ENCODE measurements around the gene TMEM33. TPM values are rescaled to one million over a fixed set of nuclear protein-coding genes. Genes with fewer than 3 reads are reported as not detected.
A peak's percentile ranks its signal among the peaks of the same experiment; 100 is the strongest.

TMEM33 gene
- polyA plus RNA-seq, 2 of the 4 experiments (the other 2 are of a cell fraction): 29.0 to 73.4 TPM

- POLR2A ChIA-PET: interaction anchor here (0.9 to 1.0 kb wide), 2 partner anchors 11 to 55 kb away, joined by 3 to 5 read pairs; partner anchors contain the start of gene TMEM33
- DNase-seq (ENCODE audit: low read depth in 1 of 2, low spot score in 1 of 2) (peak in 1 of 2 experiments; percentile 3), FAIRE-seq (no peak), ATAC-seq (peak; percentile 17 to 42; a peak in 3 of 6 replicates)
- H3K4me3 ChIP-seq: peak overlapping the region; percentile 86
- H3K9me3 ChIP-seq: no peaks in the 10 kb centered on the region
- H3K4me1 ChIP-seq: peaks cover 22% of the 10 kb centered on the region
- H3K4me2 ChIP-seq: peak overlapping the region; percentile 96
- no peak for TF ChIP-seq SREBF2 (IDR thresholded peaks at IDR 0.05)
- TF ChIP-seq TFCP2L1 (CRISPR knock-in tag; IDR thresholded peaks at IDR 0.05): no peak
- no peak for TF ChIP-seq ATOH8 (CRISPR knock-in tag; IDR thresholded peaks at IDR 0.05; ENCODE audit: low read depth)
- no peak for TF ChIP-seq CBX2 (IDR thresholded peaks at IDR 0.05; ENCODE audit: borderline replicate concordance, low read depth)
- TF ChIP-seq BHLHE40 (IDR thresholded peaks at IDR 0.05; ENCODE audit: low read depth, low read length): no peak
- no peak for TF ChIP-seq MYC (IDR thresholded peaks at IDR 0.05; ENCODE audit: borderline replicate concordance, low read length)
- CTCF ChIA-PET: interaction anchor here (0.9 to 1.6 kb wide), 3 partner anchors 11 to 293 kb away, joined by 3 to 4 read pairs (median 3); no protein-coding TSS in a partner anchor
- peak overlapping the region; percentile 88 to 92 for H3K27ac ChIP-seq
- 3% methylated on average over 12 of the region's 12 CpGs for WGBS (ENCODE audit: missing lambda C conversion rate)
Observed at GRCh38 chr4:41989994-41990364, 54.8 kb downstream of the TMEM33 start.

DNA sequence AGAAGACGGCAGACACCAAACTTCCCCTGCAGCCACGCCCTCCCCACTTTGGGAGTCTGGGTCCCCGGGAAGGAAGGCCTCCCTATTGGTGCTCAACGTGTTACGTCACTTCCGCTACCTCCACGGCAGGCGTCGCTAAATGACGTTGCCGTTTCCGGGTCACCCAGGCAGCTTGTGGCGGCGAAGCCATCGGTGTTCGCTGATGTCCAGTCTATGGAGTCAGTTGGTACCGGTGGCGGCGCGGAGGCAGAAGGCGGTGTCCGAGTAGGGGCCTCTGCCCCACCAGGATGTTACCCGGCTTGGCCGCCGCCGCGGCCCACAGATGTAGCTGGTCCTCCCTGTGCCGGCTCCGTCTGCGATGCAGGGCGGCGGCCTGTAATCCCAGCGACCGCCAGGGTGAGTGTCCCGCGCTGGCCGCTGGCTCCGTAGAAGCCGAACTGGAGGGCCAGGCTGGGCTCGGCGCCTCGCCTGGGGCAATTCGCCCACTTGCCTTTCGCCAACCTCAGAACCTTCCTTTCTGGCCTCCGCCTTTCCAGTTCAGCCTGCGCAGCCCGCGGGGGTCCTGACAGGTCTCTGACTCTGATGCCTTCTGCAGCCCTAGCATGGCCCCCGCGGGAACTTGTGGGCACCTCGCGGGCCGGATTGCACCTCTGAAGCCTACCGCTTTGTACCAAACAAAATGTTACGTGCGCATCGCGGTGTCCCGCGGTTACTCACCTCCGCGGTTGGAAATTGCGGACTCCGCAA lies 55.3 kb downstream of the TMEM33 start, which contains the start of gene SLC30A9:
SLC30A9 (plus strand) TSS at position 166 of the 747 bp plus-strand sequence; CDS start at position 288, 122 bp downstream.
- Histone ChIP-seq H3K27ac (peak within 1 kb of the TSS; percentile 88 to 92), H3K4me1 (peaks cover 22% of the 10 kb centered on the region), H3K4me3 (peak within 1 kb of the TSS; percentile 86), H3K4me2 (peak within 1 kb of the TSS; percentile 96), H3K9me3 (no peaks in the 10 kb centered on the region)
- whole genome bisulfite sequencing (ENCODE audit: missing lambda C conversion rate): 4% methylated on average over 30 of the region's 64 CpGs
- TF ChIP-seq PHF8 (IDR thresholded peaks at IDR 0.05; ENCODE audit: borderline replicate concordance, low read depth): peak; percentile 65; the same call in 1 of the 2 replicates
- no peak for TF ChIP-seq JUNB (IDR thresholded peaks at IDR 0.05)
- TF ChIP-seq FOSL2 (IDR thresholded peaks at IDR 0.05): no peak
- no peak for TF ChIP-seq FOSL2 (CRISPR knock-in tag; IDR thresholded peaks at IDR 0.05)
- TF ChIP-seq TFCP2L1 (CRISPR knock-in tag; IDR thresholded peaks at IDR 0.05): no peak
- TF ChIP-seq RFX5 (IDR thresholded peaks at IDR 0.05): peak; percentile 49; the same call in 1 of the 2 replicates
- no peak for TF ChIP-seq RAD21 (conservative IDR thresholded peaks at IDR 0.05 in 1 of 2, IDR thresholded peaks at IDR 0.05 in 1 of 2)
- TF ChIP-seq POLR2A (IDR thresholded peaks at IDR 0.05; ENCODE audit: low read length): peak; percentile 82
- no peak for TF ChIP-seq TP53 (CRISPR knock-in tag; IDR thresholded peaks at IDR 0.05)
- TF ChIP-seq ZC3H11A (IDR thresholded peaks at IDR 0.05): no peak
- TF ChIP-seq ATOH8 (CRISPR knock-in tag; IDR thresholded peaks at IDR 0.05; ENCODE audit: low read depth): no peak
- TF ChIP-seq MYC (IDR thresholded peaks at IDR 0.05; ENCODE audit: borderline replicate concordance, low read length): no peak
- TF ChIP-seq EHF (CRISPR knock-in tag; IDR thresholded peaks at IDR 0.05): no peak
- TF ChIP-seq HOXB13 (CRISPR knock-in tag; IDR thresholded peaks at IDR 0.05; ENCODE audit: low read depth): no peak
- no peak for TF ChIP-seq SREBF2 (IDR thresholded peaks at IDR 0.05)
- TF ChIP-seq, protein P1, sequence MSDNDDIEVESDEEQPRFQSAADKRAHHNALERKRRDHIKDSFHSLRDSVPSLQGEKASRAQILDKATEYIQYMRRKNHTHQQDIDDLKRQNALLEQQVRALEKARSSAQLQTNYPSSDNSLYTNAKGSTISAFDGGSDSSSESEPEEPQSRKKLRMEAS (IDR thresholded peaks at IDR 0.05): peak; percentile 63; the same call in 1 of the 2 replicates
- peak; percentile 38 to 76; a peak in 3 of 5 replicates for TF ChIP-seq JUN (IDR thresholded peaks at IDR 0.05)
- no peak for TF ChIP-seq MAFK (IDR thresholded peaks at IDR 0.05; ENCODE audit: partially characterized antibody)
- no peak for TF ChIP-seq MAZ (IDR thresholded peaks at IDR 0.05; ENCODE audit: borderline replicate concordance, low read depth, low read length)
- no peak for TF ChIP-seq HES2 (IDR thresholded peaks at IDR 0.05)
- TF ChIP-seq HOXA7 (CRISPR knock-in tag; IDR thresholded peaks at IDR 0.05): no peak
- no peak for TF ChIP-seq ZSCAN20 (CRISPR knock-in tag; IDR thresholded peaks at IDR 0.05)
- TF ChIP-seq GATA3 (IDR thresholded peaks at IDR 0.05; ENCODE audit: borderline replicate concordance): no peak
- TF ChIP-seq, protein P2, sequence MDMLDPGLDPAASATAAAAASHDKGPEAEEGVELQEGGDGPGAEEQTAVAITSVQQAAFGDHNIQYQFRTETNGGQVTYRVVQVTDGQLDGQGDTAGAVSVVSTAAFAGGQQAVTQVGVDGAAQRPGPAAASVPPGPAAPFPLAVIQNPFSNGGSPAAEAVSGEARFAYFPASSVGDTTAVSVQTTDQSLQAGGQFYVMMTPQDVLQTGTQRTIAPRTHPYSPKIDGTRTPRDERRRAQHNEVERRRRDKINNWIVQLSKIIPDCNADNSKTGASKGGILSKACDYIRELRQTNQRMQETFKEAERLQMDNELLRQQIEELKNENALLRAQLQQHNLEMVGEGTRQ (IDR thresholded peaks at IDR 0.05): no peak
- TF ChIP-seq, protein P3, sequence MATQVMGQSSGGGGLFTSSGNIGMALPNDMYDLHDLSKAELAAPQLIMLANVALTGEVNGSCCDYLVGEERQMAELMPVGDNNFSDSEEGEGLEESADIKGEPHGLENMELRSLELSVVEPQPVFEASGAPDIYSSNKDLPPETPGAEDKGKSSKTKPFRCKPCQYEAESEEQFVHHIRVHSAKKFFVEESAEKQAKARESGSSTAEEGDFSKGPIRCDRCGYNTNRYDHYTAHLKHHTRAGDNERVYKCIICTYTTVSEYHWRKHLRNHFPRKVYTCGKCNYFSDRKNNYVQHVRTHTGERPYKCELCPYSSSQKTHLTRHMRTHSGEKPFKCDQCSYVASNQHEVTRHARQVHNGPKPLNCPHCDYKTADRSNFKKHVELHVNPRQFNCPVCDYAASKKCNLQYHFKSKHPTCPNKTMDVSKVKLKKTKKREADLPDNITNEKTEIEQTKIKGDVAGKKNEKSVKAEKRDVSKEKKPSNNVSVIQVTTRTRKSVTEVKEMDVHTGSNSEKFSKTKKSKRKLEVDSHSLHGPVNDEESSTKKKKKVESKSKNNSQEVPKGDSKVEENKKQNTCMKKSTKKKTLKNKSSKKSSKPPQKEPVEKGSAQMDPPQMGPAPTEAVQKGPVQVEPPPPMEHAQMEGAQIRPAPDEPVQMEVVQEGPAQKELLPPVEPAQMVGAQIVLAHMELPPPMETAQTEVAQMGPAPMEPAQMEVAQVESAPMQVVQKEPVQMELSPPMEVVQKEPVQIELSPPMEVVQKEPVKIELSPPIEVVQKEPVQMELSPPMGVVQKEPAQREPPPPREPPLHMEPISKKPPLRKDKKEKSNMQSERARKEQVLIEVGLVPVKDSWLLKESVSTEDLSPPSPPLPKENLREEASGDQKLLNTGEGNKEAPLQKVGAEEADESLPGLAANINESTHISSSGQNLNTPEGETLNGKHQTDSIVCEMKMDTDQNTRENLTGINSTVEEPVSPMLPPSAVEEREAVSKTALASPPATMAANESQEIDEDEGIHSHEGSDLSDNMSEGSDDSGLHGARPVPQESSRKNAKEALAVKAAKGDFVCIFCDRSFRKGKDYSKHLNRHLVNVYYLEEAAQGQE (IDR thresholded peaks at IDR 0.05): no peak
- CTCF ChIA-PET: interaction anchor here (0.9 to 1.6 kb wide), 3 partner anchors 11 to 292 kb away, joined by 3 to 4 read pairs (median 3); no protein-coding TSS in a partner anchor
- DNase-seq (ENCODE audit: low read depth in 1 of 2, low spot score in 1 of 2): peak; percentile 93 to 94
- no peak for FAIRE-seq
- POLR2A ChIA-PET: interaction anchor here (0.9 to 1.0 kb wide), 2 partner anchors 10 to 55 kb away, joined by 3 to 5 read pairs; partner anchors contain the start of gene TMEM33
- ATAC-seq: peak; percentile 98 to 99
